GM12873 (cell line): Measurements from ENCODE around the gene CCDC127.

Experiments used
- CTCF ChIP-seq: IDR thresholded peaks from 2 replicates; pipeline ENCODE4 v1.5.1; 2012; ENCODE audit warnings: low read depth, mild to moderate bottlenecking, moderate library complexity, low read length, control low read depth; ENCODE audit not compliant: insufficient read depth; ENCODE audit errors: missing control alignments

Gene CCDC127

GRCh38 chr5:187617-188451 lies 30.1 kb downstream of the CCDC127 start:
- no peak for TF ChIP-seq CTCF

GRCh38 chr5:187042-187431 lies 30.9 kb downstream of the CCDC127 start:
- TF ChIP-seq CTCF = no peak

- TF ChIP-seq CTCF = no peak
Observed at GRCh38 chr5:186091-187041, 31.6 kb downstream of the CCDC127 start.

- TF ChIP-seq CTCF = no peak
Observed at GRCh38 chr5:185095-186070, 32.6 kb downstream of the CCDC127 start.

GRCh38 chr5:184471-184870 lies 33.5 kb downstream of the CCDC127 start:
- no peak for TF ChIP-seq CTCF

- no peak for TF ChIP-seq CTCF
Observed at GRCh38 chr5:182126-182525, 35.8 kb downstream of the CCDC127 start.

- TF ChIP-seq CTCF = no peak
Observed at GRCh38 chr5:181566-181965, 36.4 kb downstream of the CCDC127 start.
